SH-SY5Y (cell line): ENCODE results near the gene PPP1R18.

Source experiments
- GATA2 ChIP-seq: IDR thresholded peaks from 2 replicates; pipeline ENCODE4 v1.6.1; 2011; ENCODE audit warnings: mild to moderate bottlenecking, low read depth, low read length
- GATA3 ChIP-seq: IDR thresholded peaks from 2 replicates; pipeline ENCODE4 v1.6.1; 2011; ENCODE audit warnings: low read depth, mild to moderate bottlenecking, low read length, moderate library complexity

DNA sequence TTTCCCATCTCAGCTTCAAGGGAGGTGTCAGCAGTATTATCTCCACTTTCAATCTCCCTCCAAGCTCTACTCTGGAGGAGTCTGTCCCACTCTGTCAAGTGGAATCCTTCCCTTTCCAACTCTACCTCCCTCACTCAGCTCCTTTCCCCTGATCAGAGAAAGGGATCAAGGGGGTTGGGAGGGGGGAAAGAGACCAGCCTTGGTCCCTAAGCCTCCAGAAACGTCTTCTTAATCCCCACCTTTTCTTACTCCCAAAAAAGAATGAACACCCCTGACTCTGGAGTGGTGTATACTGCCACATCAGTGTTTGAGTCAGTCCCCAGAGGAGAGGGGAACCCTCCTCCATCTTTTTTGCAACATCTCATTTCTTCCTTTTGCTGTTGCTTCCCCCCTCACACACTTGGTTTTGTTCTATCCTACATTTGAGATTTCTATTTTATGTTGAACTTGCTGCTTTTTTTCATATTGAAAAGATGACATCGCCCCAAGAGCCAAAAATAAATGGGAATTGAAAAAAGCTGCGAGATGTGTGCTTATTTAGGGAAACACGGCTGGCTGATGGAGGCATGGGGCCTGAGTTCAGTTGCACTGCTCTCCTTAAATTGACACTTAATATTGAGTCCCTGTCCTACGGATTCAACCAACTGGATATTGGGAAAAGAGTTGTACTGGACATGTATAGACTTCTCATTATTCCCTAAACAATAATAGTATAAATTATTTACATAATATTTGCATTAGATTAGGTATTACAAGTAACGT, 38.6 kb upstream of the PPP1R18 start:
- TF ChIP-seq GATA2 (peak; percentile 40; the same call in 1 of the 2 replicates), GATA3 (no peak)
